HG03025 (cell line): ENCODE measurements around the gene CNTNAP2.
A peak's percentile ranks its signal among the peaks of the same experiment; 100 is the strongest.

Experiments used
- ATAC-seq: cut with Tn5 transposase; IDR thresholded peaks from one replicate; pipeline ENCODE4 v1.9.1; 2021; ENCODE audit warnings: mild to moderate bottlenecking, moderate library complexity; ENCODE audit not compliant: unreplicated experiment, low FRiP score

CNTNAP2 gene

GRCh38 chr7:148379677-148380076 is 2263.1 kb downstream of the CNTNAP2 start:
- ATAC-seq, result no peak

- no peak for ATAC-seq
Measured at GRCh38 chr7:148380596-148381419, 2264.2 kb downstream of the CNTNAP2 start.

- no peak for ATAC-seq
Measured at GRCh38 chr7:148382596-148382995, 2266.0 kb downstream of the CNTNAP2 start.

GRCh38 chr7:148383651-148384050 is 2267.1 kb downstream of the CNTNAP2 start:
- no peak for ATAC-seq

GRCh38 chr7:148385009-148385682 is 2268.5 kb downstream of the CNTNAP2 start:
- no peak for ATAC-seq

- ATAC-seq, result no peak
Measured at GRCh38 chr7:148390381-148390780, 2273.8 kb downstream of the CNTNAP2 start.

- ATAC-seq, result no peak
Measured at GRCh38 chr7:148391591-148391990, 2275.0 kb downstream of the CNTNAP2 start.

- ATAC-seq, result no peak
Measured at GRCh38 chr7:148394582-148394981, 2278.0 kb downstream of the CNTNAP2 start.

- ATAC-seq, result no peak
Measured at GRCh38 chr7:148395352-148395811, 2278.8 kb downstream of the CNTNAP2 start.

- no peak for ATAC-seq
Measured at GRCh38 chr7:148395990-148396716, 2279.6 kb downstream of the CNTNAP2 start.

GRCh38 chr7:148397056-148397455 is 2280.5 kb downstream of the CNTNAP2 start:
- ATAC-seq, result no peak

GRCh38 chr7:148397551-148397950 is 2280.9 kb downstream of the CNTNAP2 start:
- ATAC-seq, result no peak

- no peak for ATAC-seq
Measured at GRCh38 chr7:148397985-148398384, 2281.4 kb downstream of the CNTNAP2 start.

- ATAC-seq, result peak; percentile 71
Measured at GRCh38 chr7:148398844-148399365, 2282.3 kb downstream of the CNTNAP2 start.

- no peak for ATAC-seq
Measured at GRCh38 chr7:148400101-148400500, 2283.5 kb downstream of the CNTNAP2 start.

GRCh38 chr7:148402159-148402558 is 2285.6 kb downstream of the CNTNAP2 start:
- ATAC-seq, result no peak

- ATAC-seq, result no peak
Measured at GRCh38 chr7:148403466-148403993, 2286.9 kb downstream of the CNTNAP2 start.

- ATAC-seq, result no peak
Measured at GRCh38 chr7:148408307-148408706, 2291.7 kb downstream of the CNTNAP2 start.

- ATAC-seq, result no peak
Measured at GRCh38 chr7:148410905-148411304, 2294.3 kb downstream of the CNTNAP2 start.

- no peak for ATAC-seq
Measured at GRCh38 chr7:148412691-148413090, 2296.1 kb downstream of the CNTNAP2 start.
